HEK293T (cell line): Measurements from ENCODE around the gene CRLF2.

Experiments used
- BHLHE40 ChIP-seq: fragments of 450-650 bp; IDR thresholded peaks from 2 replicates; pipeline ENCODE4 v1.6.1; 2016; ENCODE audit warnings: mild to moderate bottlenecking, moderate library complexity, borderline replicate concordance
- CTBP1 ChIP-seq: fragments of 450-650 bp; IDR thresholded peaks from 2 replicates; pipeline ENCODE4 v1.6.1; 2016; ENCODE audit warnings: borderline replicate concordance
- ELF4 ChIP-seq: fragments of 450-650 bp; IDR thresholded peaks from 2 replicates; pipeline ENCODE4 v1.6.1; 2017; ENCODE audit warnings: antibody characterized with exemption
- FOXK2 ChIP-seq: fragments of 450-650 bp; IDR thresholded peaks from 2 replicates; pipeline ENCODE4 v1.6.1; 2016; ENCODE audit warnings: mild to moderate bottlenecking
- FOXM1 ChIP-seq: fragments of 450-650 bp; IDR thresholded peaks from 2 replicates; pipeline ENCODE4 v1.6.1; 2017; ENCODE audit warnings: mild to moderate bottlenecking, borderline replicate concordance
- L3MBTL2 ChIP-seq: fragments of 450-650 bp; conservative IDR thresholded peaks from 2 replicates; pipeline ENCODE4 v1.6.1; 2016; ENCODE audit warnings: mild to moderate bottlenecking
- LEF1 ChIP-seq: fragments of 450-650 bp; IDR thresholded peaks from 2 replicates; pipeline ENCODE4 v1.6.1; 2017; ENCODE audit warnings: mild to moderate bottlenecking, borderline replicate concordance
- NFRKB ChIP-seq: fragments of 450-650 bp; IDR thresholded peaks from 2 replicates; pipeline ENCODE4 v1.6.1; 2016; ENCODE audit warnings: mild to moderate bottlenecking, moderate library complexity
- SP1 ChIP-seq: fragments of 450-650 bp; IDR thresholded peaks from 2 replicates; pipeline ENCODE4 v1.6.1; 2017
- SUZ12 ChIP-seq: fragments of 450-650 bp; IDR thresholded peaks from 2 replicates; pipeline ENCODE4 v1.6.1; 2016; ENCODE audit warnings: mild to moderate bottlenecking
- TARDBP ChIP-seq: fragments of 450-650 bp; IDR thresholded peaks from 2 replicates; pipeline ENCODE4 v1.6.1; 2016
- ZNF384 ChIP-seq: fragments of 450-650 bp; IDR thresholded peaks from 2 replicates; pipeline ENCODE4 v1.6.1; 2016
- TF ChIP-seq, protein P1 (sequence below): fragments of 450-650 bp; IDR thresholded peaks from 2 replicates; pipeline ENCODE4 v1.6.1; 2016

DNA sequence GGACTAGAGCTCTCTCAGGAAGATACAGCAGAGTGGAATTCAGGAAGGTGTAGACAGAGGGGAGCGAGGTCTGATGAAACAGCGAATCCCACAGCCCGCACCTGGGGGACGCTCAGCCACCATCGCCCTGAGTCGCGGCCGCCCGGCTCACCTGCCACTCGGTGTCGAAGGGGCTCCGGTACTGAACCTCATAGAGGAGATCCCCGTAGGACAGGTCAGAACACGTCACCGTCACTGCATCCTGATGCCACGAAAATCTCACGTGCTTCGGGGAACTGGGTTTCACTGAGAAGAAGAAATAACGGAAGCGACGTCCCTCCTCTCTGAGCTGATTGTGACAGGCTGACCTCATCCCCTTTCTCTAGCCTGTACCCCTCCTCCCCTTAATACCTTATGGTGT is 10.2 kb downstream of the CRLF2 start:
- TF ChIP-seq BHLHE40 (no peak), NFRKB (no peak), FOXK2 (no peak), SUZ12 (no peak), SP1 (no peak), ELF4 (no peak), CTBP1 (no peak), LEF1 (no peak), FOXM1 (no peak), ZNF384 (no peak), L3MBTL2 (no peak), TARDBP (no peak)
- TF ChIP-seq, protein P1, sequence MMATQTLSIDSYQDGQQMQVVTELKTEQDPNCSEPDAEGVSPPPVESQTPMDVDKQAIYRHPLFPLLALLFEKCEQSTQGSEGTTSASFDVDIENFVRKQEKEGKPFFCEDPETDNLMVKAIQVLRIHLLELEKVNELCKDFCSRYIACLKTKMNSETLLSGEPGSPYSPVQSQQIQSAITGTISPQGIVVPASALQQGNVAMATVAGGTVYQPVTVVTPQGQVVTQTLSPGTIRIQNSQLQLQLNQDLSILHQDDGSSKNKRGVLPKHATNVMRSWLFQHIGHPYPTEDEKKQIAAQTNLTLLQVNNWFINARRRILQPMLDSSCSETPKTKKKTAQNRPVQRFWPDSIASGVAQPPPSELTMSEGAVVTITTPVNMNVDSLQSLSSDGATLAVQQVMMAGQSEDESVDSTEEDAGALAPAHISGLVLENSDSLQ, result no peak
